Left lung (tissue), 10 donors: ENCODE measurements around the gene MLXIPL. TPM values are rescaled to one million over a fixed set of nuclear protein-coding genes. Genes with fewer than 3 reads are reported as not detected.

ENCODE experiments used
- ATAC-seq: fragments of 200-7000 bp; cut with Tn5 transposase; one replicate; pipeline ENCODE4 v1.9.1; 2020; ENCODE audit warnings: moderate library complexity
- DNase-seq, 4 donors: peaks; one replicate each; pipeline ENCODE4 v3.0.0-alpha.2; 2013 to 2020
- H3K27ac ChIP-seq, 2 donors: fragments of 200-600 bp; sonication (generic) in 1 of 2; one replicate each; pipeline versions ENCODE4 v1.5.0 to v1.8.0; 2020 to 2021
- H3K27me3 ChIP-seq, 2 donors: fragments of 200-600 bp; sonication (generic) in 1 of 2; one replicate each; pipeline versions ENCODE4 v1.5.0 to v1.8.0; 2020 to 2021
- H3K36me3 ChIP-seq, 2 donors: fragments of 200-600 bp; sonication (generic) in 1 of 2; one replicate each; pipeline versions ENCODE4 v1.5.0 to v1.8.0; 2020 to 2021
- H3K4me1 ChIP-seq, 2 donors: fragments of 200-600 bp; one replicate each; pipeline ENCODE4 v1.8.0; 2021
- H3K4me3 ChIP-seq, 2 donors: fragments of 200-600 bp; sonication (generic) in 1 of 2; one replicate each; pipeline versions ENCODE4 v1.5.0 to v1.8.0; 2020 to 2021; ENCODE audit warnings: mild to moderate bottlenecking in 1 of 2
- H3K9me3 ChIP-seq, 2 donors: fragments of 200-600 bp; sonication (generic) in 1 of 2; one replicate each; pipeline versions ENCODE4 v1.5.0 to v1.8.0; 2020 to 2021
- intact Hi-C, 2 donors: fragments of 100-400 bp; cut with DNase I; formaldehyde crosslinking; loops; one replicate each; pipeline versions ENCODE4 v1.11.2 to v1.14.2; 2022
- polyA plus RNA-seq, 6 donors: library from polyadenylated mRNA; unstranded; fragments of 120-200 nt; gene quantifications; one replicate each; pipeline ENCODE4 v1.2.1, GENCODE V29; 2013; ENCODE audit not compliant: insufficient read length in 6 of 6
- total RNA-seq, 2 donors: library from RNA; stranded (reverse); fragmentation: NEBNext Ultra II Directional; extraction: Animal tissue kit (Norgen Biotek cat#: 25700); gene quantifications; one replicate each; pipeline ENCODE4 v1.2.1, GENCODE V29; 2021
- TF ChIP-seq, protein P1 (sequence below), 2 donors: fragments of 200-600 bp; sonication (generic) in 1 of 2; IDR thresholded peaks; one replicate each; pipeline versions ENCODE4 v1.5.0 to v1.8.0; 2021; ENCODE audit warnings: antibody characterized with exemption in 2 of 2
- donor health status: DM: no; HTN: yes; CAD: no.
- donor health status: DM: no; HTN: no; CAD: no.

MLXIPL gene
- total and polyA plus RNA-seq, 8 donors = 0.67 to 6.2 (median 2.5) TPM

DNA sequence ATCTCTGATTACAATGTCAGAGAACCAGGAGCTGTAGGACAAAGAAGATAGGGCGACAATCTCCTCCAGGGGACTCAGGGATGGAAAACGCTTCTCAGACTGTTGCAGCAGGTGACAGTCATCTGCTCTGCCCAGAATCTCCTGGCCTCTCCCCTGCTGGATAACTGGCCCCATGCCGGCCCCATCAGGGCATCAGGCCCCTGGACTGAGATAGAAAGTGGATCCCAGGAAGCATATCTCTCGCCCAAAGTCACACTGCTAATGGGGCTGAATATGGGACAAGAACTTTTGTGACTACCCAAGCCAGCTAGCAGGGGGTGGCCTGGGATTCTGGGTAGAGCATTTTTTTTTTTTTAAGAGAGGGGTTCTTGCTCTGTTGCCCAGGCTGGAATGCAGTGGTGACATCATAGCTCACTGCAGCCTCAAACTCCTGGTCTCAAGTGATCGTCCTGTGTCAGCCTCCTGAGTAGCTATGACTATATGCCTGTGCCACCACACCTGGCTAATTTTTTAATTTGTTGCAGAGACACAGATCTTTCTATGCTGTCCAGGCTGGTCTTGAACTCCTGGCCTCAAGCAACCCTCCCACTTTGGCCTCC lies 20.5 kb upstream of the MLXIPL start:
- Histone ChIP-seq H3K4me3 (no peak overlapping the region), H3K27me3 (peaks cover 18 to 74% of the 10 kb centered on the region in 2 donors), H3K36me3 (no peaks in the 10 kb centered on the region), H3K9me3 (peaks cover 0 to 15% of the 10 kb centered on the region in 2 donors), H3K4me1 (peaks cover 0 to 8% of the 10 kb centered on the region in 2 donors), H3K27ac (no peak overlapping the region)
- intact Hi-C loops = no loop called here
- ATAC-seq = no peak
- TF ChIP-seq, protein P1, sequence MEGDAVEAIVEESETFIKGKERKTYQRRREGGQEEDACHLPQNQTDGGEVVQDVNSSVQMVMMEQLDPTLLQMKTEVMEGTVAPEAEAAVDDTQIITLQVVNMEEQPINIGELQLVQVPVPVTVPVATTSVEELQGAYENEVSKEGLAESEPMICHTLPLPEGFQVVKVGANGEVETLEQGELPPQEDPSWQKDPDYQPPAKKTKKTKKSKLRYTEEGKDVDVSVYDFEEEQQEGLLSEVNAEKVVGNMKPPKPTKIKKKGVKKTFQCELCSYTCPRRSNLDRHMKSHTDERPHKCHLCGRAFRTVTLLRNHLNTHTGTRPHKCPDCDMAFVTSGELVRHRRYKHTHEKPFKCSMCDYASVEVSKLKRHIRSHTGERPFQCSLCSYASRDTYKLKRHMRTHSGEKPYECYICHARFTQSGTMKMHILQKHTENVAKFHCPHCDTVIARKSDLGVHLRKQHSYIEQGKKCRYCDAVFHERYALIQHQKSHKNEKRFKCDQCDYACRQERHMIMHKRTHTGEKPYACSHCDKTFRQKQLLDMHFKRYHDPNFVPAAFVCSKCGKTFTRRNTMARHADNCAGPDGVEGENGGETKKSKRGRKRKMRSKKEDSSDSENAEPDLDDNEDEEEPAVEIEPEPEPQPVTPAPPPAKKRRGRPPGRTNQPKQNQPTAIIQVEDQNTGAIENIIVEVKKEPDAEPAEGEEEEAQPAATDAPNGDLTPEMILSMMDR (IDR thresholded peaks at IDR 0.05) = no peak
- no peak for DNase-seq

DNA sequence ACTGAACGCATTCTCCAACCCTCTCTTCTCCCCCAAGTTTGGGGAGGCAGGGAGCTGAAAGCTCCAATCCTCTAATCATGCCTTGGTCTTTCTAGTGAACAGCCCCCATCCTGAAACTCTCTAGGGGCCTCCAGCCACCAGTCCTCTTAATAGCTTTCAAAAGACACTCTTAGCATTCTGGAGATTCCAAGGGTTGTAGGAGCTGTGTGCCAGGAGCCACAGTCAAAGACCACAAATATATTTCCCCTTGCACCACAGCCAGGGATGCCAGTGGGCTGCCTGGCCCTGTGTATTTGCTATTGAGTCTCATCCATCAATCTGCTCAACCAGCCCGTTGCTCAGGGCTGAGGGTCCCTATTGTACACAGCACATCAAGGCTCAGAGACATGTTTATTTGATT lies 18.5 kb upstream of the MLXIPL start:
- ATAC-seq (no peak), DNase-seq (no peak)
- Histone ChIP-seq H3K4me1 (peaks cover 0 to 4% of the 10 kb centered on the region in 2 donors), H3K4me3 (no peak overlapping the region), H3K36me3 (no peaks in the 10 kb centered on the region), H3K27me3 (peaks cover 12 to 54% of the 10 kb centered on the region in 2 donors), H3K9me3 (peaks cover 0 to 15% of the 10 kb centered on the region in 2 donors), H3K27ac (no peak overlapping the region)
- TF ChIP-seq, protein P1 (IDR thresholded peaks at IDR 0.05) = no peak
- intact Hi-C loops = no loop called here

DNA sequence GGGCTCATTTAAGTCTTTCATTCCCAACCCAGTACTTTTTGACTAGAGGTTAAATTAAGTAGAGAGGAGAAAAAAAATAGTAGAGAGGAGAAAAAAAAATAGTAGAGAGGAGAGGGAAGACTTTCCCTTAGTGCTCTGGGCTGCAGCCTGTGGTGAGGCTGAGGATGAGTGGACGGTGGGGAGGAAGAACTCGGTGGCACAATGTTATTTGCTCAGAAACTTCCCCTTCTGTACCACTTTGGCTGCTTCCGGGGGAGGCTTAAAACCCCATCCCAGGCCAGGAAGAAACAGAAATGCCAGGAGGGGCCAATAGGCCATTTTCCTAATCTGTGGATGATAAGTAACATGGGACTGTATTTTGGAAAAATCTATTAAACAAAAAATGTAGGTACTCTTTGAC lies 14.6 kb upstream of the MLXIPL start:
- Histone ChIP-seq H3K27ac (no peak overlapping the region), H3K4me1 (no peaks in the 10 kb centered on the region), H3K27me3 (peaks cover 0 to 32% of the 10 kb centered on the region in 2 donors), H3K4me3 (no peak overlapping the region), H3K9me3 (peaks cover 0 to 15% of the 10 kb centered on the region in 2 donors), H3K36me3 (no peaks in the 10 kb centered on the region)
- TF ChIP-seq, protein P1 (IDR thresholded peaks at IDR 0.05) = no peak
- intact Hi-C loops = no loop called here
- DNase-seq (no peak), ATAC-seq (no peak)

DNA sequence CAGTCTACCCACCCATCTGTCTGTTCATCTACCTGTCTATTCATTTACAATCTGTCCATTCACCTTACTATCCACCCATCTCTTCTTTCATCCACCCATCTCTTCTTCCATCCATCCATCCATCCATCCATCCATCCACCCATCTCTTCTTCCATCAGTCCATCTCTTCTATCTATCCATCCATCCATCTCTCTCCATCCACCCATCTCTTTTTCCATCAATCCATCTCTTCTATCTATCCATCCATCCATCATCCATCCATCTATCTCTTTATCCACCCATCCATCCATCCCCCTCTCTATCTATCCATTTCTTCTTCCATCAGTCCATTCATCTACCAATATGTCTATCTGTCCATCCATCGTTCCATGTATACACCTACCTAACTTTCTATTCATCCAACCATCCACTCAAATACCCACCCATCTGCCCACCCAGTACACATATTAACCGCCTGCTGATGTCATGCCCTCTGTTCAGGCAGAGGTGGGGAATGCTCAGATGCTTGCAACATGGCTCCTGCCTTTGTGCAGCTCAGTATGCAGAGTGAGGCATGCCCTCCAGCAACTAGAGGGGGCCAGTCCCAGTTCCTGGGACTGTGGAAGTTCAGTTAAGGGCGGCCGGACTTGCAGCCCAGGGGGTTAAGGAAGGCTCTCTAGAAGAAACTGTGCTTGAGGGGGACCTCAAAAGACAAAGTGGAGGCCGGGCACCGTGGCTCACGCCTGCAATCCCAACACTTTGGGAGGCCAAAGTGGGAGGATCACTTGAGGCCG lies 11.3 kb upstream of the MLXIPL start:
- no peak for ATAC-seq
- H3K4me3 ChIP-seq = no peak overlapping the region
- intact Hi-C loops = no loop called here
- peaks cover 0 to under 1% of the 10 kb centered on the region in 2 donors for H3K9me3 ChIP-seq
- no peaks in the 10 kb centered on the region for H3K36me3 ChIP-seq
- TF ChIP-seq, protein P1 (IDR thresholded peaks at IDR 0.05) = no peak
- no peaks in the 10 kb centered on the region for H3K4me1 ChIP-seq
- peaks cover 0 to 40% of the 10 kb centered on the region in 2 donors for H3K27me3 ChIP-seq
- no peak for DNase-seq
- no peak overlapping the region for H3K27ac ChIP-seq

DNA sequence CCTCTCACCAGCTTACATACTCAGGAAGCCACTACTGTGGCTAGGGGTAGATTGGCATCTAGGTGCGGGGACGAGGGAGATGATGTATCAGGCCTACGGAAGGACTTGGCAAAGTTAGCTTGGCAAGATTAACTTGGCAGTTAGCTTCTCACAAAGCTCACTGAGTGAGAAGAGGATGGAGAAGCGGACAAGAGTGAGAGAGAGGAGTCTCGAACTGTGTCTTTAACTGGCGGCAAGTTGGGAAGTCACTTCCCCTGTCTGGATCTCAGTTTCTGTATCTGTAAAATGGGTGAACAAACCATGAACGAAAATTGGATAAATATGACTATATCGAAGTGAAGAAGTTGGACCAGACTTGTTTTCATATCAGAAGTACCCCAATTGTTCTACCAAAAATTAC lies 9.5 kb upstream of the MLXIPL start:
- intact Hi-C loops = no loop called here
- no peaks in the 10 kb centered on the region for H3K9me3 ChIP-seq
- peaks cover 0 to 55% of the 10 kb centered on the region in 2 donors for H3K27me3 ChIP-seq

More for the DNA sequence above, 9.5 kb upstream of the MLXIPL start:
- H3K27ac ChIP-seq = no peak overlapping the region
- no peaks in the 10 kb centered on the region for H3K4me1 ChIP-seq
- TF ChIP-seq, protein P1 (IDR thresholded peaks at IDR 0.05) = no peak
- H3K36me3 ChIP-seq = no peaks in the 10 kb centered on the region
- ATAC-seq = no peak
- no peak overlapping the region for H3K4me3 ChIP-seq
- DNase-seq = no peak
